K562 (cell line): Measurements from ENCODE around the gene CLTC. TPM values are rescaled to one million over a fixed set of nuclear protein-coding genes. Genes with fewer than 3 reads are reported as not detected.

ENCODE experiments used
- CBFA2T2 ChIP-seq: fragments of 450-650 bp; conservative IDR thresholded peaks from 2 replicates; pipeline ENCODE4 v1.6.1; 2017; ENCODE audit warnings: mild to moderate bottlenecking
- ELF1 ChIP-seq: fragments of 200-800 bp; sonication (Bioruptor generic); IDR thresholded peaks from 2 replicates; pipeline ENCODE4 v1.6.1; 2016; ENCODE audit warnings: missing genetic modification characterization, missing compliant biosample characterization
- ERF ChIP-seq: fragments of 450-650 bp; formaldehyde crosslinking; IDR thresholded peaks from 2 replicates; pipeline ENCODE4 v1.4.0; 2020; ENCODE audit warnings: mild to moderate bottlenecking, mixed read lengths
- GTF2F1 ChIP-seq: IDR thresholded peaks from 2 replicates; pipeline ENCODE4 v1.6.1; 2011; ENCODE audit warnings: low read depth, low read length, improper control_type of control experiment
- ID3 ChIP-seq, 2 experiments: fragments of 250-450 bp in 1 of 2; fragments of 450-650 bp in 1 of 2; sonication (Bioruptor Pico) in 1 of 2; IDR thresholded peaks; 2 replicates each; pipeline versions ENCODE4 v1.6.1 to v1.8.0; 2016 to 2021; ENCODE audit warnings: mild to moderate bottlenecking in 2 of 2, moderate library complexity in 2 of 2, missing compliant biosample characterization in 1 of 2, missing genetic modification characterization in 1 of 2
- KDM5B ChIP-seq: fragments of 200-600 bp; sonication (generic); IDR thresholded peaks from 2 replicates; pipeline ENCODE4 v1.6.1; 2012; ENCODE audit warnings: low read depth, mild to moderate bottlenecking, moderate library complexity, low read length, control low read depth, inconsistent platforms; ENCODE audit not compliant: insufficient replicate concordance
- MCM3 ChIP-seq: fragments of 450-650 bp; IDR thresholded peaks from 2 replicates; pipeline ENCODE4 v1.6.1; 2016
- MED1 ChIP-seq: sonication (generic); formaldehyde crosslinking; IDR thresholded peaks from 2 replicates; pipeline ENCODE4 v1.8.1; 2023; ENCODE audit warnings: missing genetic modification reagents, borderline replicate concordance
- MTF1 ChIP-seq: fragments of 250-450 bp; sonication (Bioruptor Pico); IDR thresholded peaks from 2 replicates; pipeline ENCODE4 v1.9.0; 2021; ENCODE audit warnings: moderate library complexity, mild to moderate bottlenecking, inconsistent platforms, borderline replicate concordance
- MYNN ChIP-seq, 2 experiments: sonication (generic); formaldehyde crosslinking in 1 of 2; IDR thresholded peaks; 2 replicates each; pipeline versions ENCODE4 v1.5.0 to v1.6.1; 2016 to 2020; ENCODE audit warnings: antibody characterized with exemption in 1 of 2, missing genetic modification reagents in 1 of 2
- NCOA4 ChIP-seq: fragments of 450-650 bp; IDR thresholded peaks from 2 replicates; pipeline ENCODE4 v1.6.1; 2018; ENCODE audit warnings: mild to moderate bottlenecking; ENCODE audit not compliant: partially characterized antibody
- NR0B1 ChIP-seq: fragments of 450-650 bp; IDR thresholded peaks from one replicate; pipeline ENCODE4 v1.6.1; 2018; ENCODE audit warnings: mild to moderate bottlenecking, moderate library complexity; ENCODE audit not compliant: partially characterized antibody
- PYGO2 ChIP-seq: fragments of 450-650 bp; IDR thresholded peaks from 2 replicates; pipeline ENCODE4 v1.6.1; 2016; ENCODE audit warnings: mild to moderate bottlenecking, missing genetic modification characterization, moderate library complexity, missing compliant biosample characterization
- SETDB1 ChIP-seq: IDR thresholded peaks from one replicate; pipeline ENCODE4 v1.6.1; 2012; ENCODE audit warnings: low read length, control low read depth, inconsistent platforms
- SUPT5H ChIP-seq: fragments of 450-650 bp; IDR thresholded peaks from 2 replicates; pipeline ENCODE4 v1.6.1; 2016
- TCF7L2 ChIP-seq: fragments of 150-350 bp; IDR thresholded peaks from 2 replicates; pipeline ENCODE4 v1.6.1; 2016; ENCODE audit warnings: low read depth, mild to moderate bottlenecking, low read length, moderate library complexity
- TFAP4 ChIP-seq: sonication (generic); formaldehyde crosslinking; IDR thresholded peaks from 2 replicates; pipeline ENCODE4 v1.8.0; 2022; ENCODE audit warnings: missing genetic modification reagents, mild to moderate bottlenecking, moderate library complexity, borderline replicate concordance
- ZMIZ1 ChIP-seq, 2 experiments: fragments of 150-350 bp in 1 of 2; IDR thresholded peaks; 2 replicates each; pipeline ENCODE4 v1.6.1; 2012 to 2016; ENCODE audit warnings: low read depth in 2 of 2, low read length in 2 of 2, mild to moderate bottlenecking in 1 of 2, moderate library complexity in 1 of 2
- ZNF212 ChIP-seq: fragments of 450-650 bp; formaldehyde crosslinking; IDR thresholded peaks from 2 replicates; pipeline ENCODE4 v1.4.0; 2020; ENCODE audit warnings: mild to moderate bottlenecking
- ZNF217 ChIP-seq: sonication (generic); formaldehyde crosslinking; IDR thresholded peaks from 2 replicates; pipeline ENCODE4 v1.8.0; 2022; ENCODE audit warnings: mild to moderate bottlenecking, missing genetic modification reagents
- ZNF699 ChIP-seq: fragments of 250-450 bp; sonication (Bioruptor Pico); IDR thresholded peaks from 2 replicates; pipeline ENCODE4 v1.8.0; 2021; ENCODE audit warnings: mild to moderate bottlenecking, moderate library complexity; ENCODE audit not compliant: insufficient replicate concordance
- ZNF785 ChIP-seq: fragments of 250-450 bp; sonication (Bioruptor Pico); IDR thresholded peaks from 2 replicates; pipeline ENCODE4 v1.4.0; 2020; ENCODE audit warnings: mild to moderate bottlenecking
- polyA plus RNA-seq, 8 experiments: library from polyadenylated mRNA; depleted of rRNA in 4 of 8; stranded (reverse) in 5 of 8; unstranded in 3 of 8; fragments of >200 nt; fragmentation: Nextera tagmentation in 2 of 8; fragmentation: Illumina TruSeq in 1 of 8; extraction: Ambion mirVana in 2 of 8; extraction: Trizol in 1 of 8; gene quantifications; 2 replicates each; pipeline versions ENCODE4 v1.2.1 to v1.2.3, GENCODE V29; 2011 to 2014; ENCODE audit warnings: inconsistent platforms in 1 of 8, missing spikeins in 1 of 8
- total RNA-seq, 7 experiments: library from RNA; depleted of rRNA in 6 of 7; stranded (reverse); fragments of >200 nt in 6 of 7; fragmentation: Illumina TruSeq in 2 of 7; extraction: Trizol in 2 of 7; gene quantifications; 2 replicates each; pipeline versions ENCODE4 v1.2.1 to v1.2.3, GENCODE V29; 2011 to 2021; ENCODE audit warnings: low replicate concordance in 1 of 7
- TF ChIP-seq, protein P1 (sequence below): IDR thresholded peaks from 3 replicates; pipeline ENCODE4 v1.6.1; 2011; ENCODE audit warnings: borderline replicate concordance, mild to moderate bottlenecking; ENCODE audit not compliant: insufficient read length, insufficient read depth

CLTC gene
- total and polyA plus RNA-seq, 9 of the 15 experiments (the other 6 are each of a cell fraction or from before 2014, with no cell fraction given): 115 to 267 (median 174) TPM

DNA sequence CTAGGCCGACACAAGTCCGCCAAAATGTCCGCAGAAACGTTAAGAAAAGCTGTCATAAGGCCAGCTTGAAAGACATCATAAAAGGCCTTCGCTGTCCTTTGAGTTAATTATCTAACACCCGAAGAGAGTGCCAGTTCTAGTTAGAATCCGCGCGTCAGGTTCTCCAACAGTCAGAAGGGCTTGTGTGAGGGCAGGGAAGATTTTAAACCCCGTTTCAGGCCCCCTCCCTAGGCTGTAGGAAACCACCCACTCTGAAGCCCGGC, 729 bp upstream of the CLTC start (continued):
- TF ChIP-seq ELF1 (no peak), ZNF212 (CRISPR knock-in tag) (no peak), ZNF217 (CRISPR knock-in tag) (no peak), NCOA4 (no peak), KDM5B (peak; percentile 63), ID3 (CRISPR knock-in tag; IDR thresholded peaks at IDR 0.05) (no peak), ID3 (tag; IDR thresholded peaks at IDR 0.05) (no peak), ZNF785 (CRISPR knock-in tag) (no peak), MCM3 (no peak), ZMIZ1 (IDR thresholded peaks at IDR 0.05; ENCODE audit: low read depth in 2 of 2, low read length in 2 of 2) (0 out of 4 replicates have a peak, but pooled peaks of 1 of the 2 experiments have one; percentile 76), GTF2F1 (peak; percentile 54; the same call in 1 of the 2 replicates), SETDB1 (no peak), TCF7L2 (no peak), ERF (CRISPR knock-in tag) (0 out of 2 replicates have a peak, but pooled peaks have one; percentile 23), SUPT5H (0 out of 2 replicates have a peak, but pooled peaks have one; percentile 81), PYGO2 (no peak), MYNN (IDR thresholded peaks at IDR 0.05) (no peak), MYNN (CRISPR knock-in tag; IDR thresholded peaks at IDR 0.05) (no peak), ZNF699 (CRISPR knock-in tag) (no peak), MTF1 (CRISPR knock-in tag) (no peak), MED1 (CRISPR knock-in tag) (no peak), NR0B1 (no peak), CBFA2T2 (no peak), TFAP4 (CRISPR knock-in tag) (no peak)
- TF ChIP-seq, protein P1, sequence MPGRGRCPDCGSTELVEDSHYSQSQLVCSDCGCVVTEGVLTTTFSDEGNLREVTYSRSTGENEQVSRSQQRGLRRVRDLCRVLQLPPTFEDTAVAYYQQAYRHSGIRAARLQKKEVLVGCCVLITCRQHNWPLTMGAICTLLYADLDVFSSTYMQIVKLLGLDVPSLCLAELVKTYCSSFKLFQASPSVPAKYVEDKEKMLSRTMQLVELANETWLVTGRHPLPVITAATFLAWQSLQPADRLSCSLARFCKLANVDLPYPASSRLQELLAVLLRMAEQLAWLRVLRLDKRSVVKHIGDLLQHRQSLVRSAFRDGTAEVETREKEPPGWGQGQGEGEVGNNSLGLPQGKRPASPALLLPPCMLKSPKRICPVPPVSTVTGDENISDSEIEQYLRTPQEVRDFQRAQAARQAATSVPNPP: no peak
